Measurements from ENCODE around the gene TDP2. TPM values are rescaled to one million over a fixed set of nuclear protein-coding genes. Genes with fewer than 3 reads are reported as not detected.

Gene TDP2
- total RNA-seq, 1 donor from 2014 or later: 47.0 TPM

GRCh38 chr6:24607310-24608105 lies 59.2 kb downstream of the TDP2 start:
- intact Hi-C loops (cut with micrococcal nuclease): no loop called here

- intact Hi-C loops (cut with micrococcal nuclease): no loop called here
These were observed 60.3 kb downstream of the TDP2 start for GRCh38 chr6:24606200-24606930.

DNA sequence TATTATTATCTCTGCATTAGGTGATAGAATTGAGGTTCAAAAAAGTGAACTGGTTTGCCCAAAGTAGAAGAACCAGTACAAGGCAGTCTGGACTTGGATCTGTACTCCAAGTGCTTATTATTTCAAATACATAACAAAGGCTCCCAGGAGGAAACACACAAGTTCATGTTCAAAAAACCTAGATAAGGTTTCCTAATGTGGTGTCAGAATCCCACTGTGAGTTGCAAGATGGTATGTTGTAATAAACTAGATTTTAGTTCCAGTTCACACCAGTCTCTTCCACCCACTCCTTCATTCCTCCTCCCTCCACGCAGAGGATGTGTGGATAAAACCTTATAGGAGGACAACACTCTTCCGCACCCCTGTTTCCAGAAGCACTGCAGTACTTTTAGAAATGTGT lies 63.5 kb downstream of the TDP2 start:
- intact Hi-C loops (cut with micrococcal nuclease): no loop called here

DNA sequence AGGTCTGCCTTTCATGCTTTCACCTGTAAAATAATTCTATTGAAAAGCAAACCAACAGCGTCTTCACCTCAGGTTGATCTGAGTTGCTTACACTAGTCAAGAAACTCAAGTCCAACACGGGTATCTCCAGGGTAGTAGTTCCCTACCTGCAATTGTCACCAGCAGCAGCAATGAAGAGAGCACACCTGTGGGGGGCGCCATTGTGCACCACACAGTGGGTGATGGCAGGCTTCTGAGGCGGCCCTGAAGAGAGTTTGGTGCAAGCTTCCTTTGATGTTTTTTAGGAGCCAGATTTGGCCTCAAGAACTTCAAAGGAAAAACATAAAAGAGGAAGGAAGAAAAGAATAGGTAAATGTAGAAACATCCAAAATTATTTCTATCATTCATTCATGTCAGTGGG lies 65.8 kb downstream of the TDP2 start:
- intact Hi-C loops (cut with micrococcal nuclease): no loop called here

Other genes with a start within 250 kb of the TDP2 start
- 0.34 and 0.59 TPM in 2 replicates for gene GPLD1, start 177.3 kb downstream of the TDP2 start, total RNA-seq
- gene ALDH5A1, start 171.9 kb downstream of the TDP2 start, total RNA-seq: 5.6 and 5.7 TPM in 2 replicates
- gene KIAA0319, start 20.7 kb downstream of the TDP2 start, total RNA-seq: not detected in 2 replicates
- gene ACOT13, start 178 bp upstream of the TDP2 start, total RNA-seq: 20.4 and 21.0 TPM in 2 replicates
- gene C6orf62, start 52.3 kb upstream of the TDP2 start, total RNA-seq: 118 and 123 TPM in 2 replicates
- gene GMNN, start 108.0 kb upstream of the TDP2 start, total RNA-seq: 58.1 and 61.1 TPM in 2 replicates
- gene ARMH2, start 132.0 kb upstream of the TDP2 start, total RNA-seq: 0.78 and 1.6 TPM in 2 replicates